IMR-90 (cell line): ENCODE results near the gene PARVG. TPM values are rescaled to one million over a fixed set of nuclear protein-coding genes. Genes with fewer than 3 reads are reported as not detected.

Source experiments
- ATAC-seq: fragments of 200-7000 bp; cut with Tn5 transposase; 2 replicates; pipeline ENCODE4 v1.9.1; 2020; ENCODE audit warnings: low read depth, mild to moderate bottlenecking, moderate library complexity
- BruUV-seq: library from RNA; stranded (reverse); fragments of 400-500 nt; replicated peaks from 2 replicates; lab custom pipeline; 2021; lab: Mats Ljungman, UMichigan
- CTCF ChIA-PET: fragments of 300-600 bp; formaldehyde crosslinking; extraction: SDS; loops from one replicate; lab custom pipeline; 2021; ENCODE audit warnings: antibody characterized with exemption; lab: Yijun Ruan, JAX
- POLR2A ChIA-PET: fragments of 300-600 bp; sonication (Branson Sonifier 250); formaldehyde crosslinking; loops from one replicate; lab custom pipeline; 2022; ENCODE audit warnings: antibody characterized with exemption; ENCODE audit not compliant: unreplicated experiment; lab: Charles Lee
- DNase-seq: peaks from one replicate; pipeline ENCODE4 v3.0.0; 2013
- H2AFZ ChIP-seq: replicated peaks from 2 replicates; pipeline ENCODE3; 2013; ENCODE audit warnings: low read length, mild to moderate bottlenecking; ENCODE audit not compliant: poor library complexity
- H2AK5ac ChIP-seq: 2 replicates; pipeline ENCODE4 v1.6.1; 2013; ENCODE audit warnings: low read depth, low read length, inconsistent platforms
- H2AK9ac ChIP-seq: replicated peaks from 2 replicates; pipeline ENCODE3; 2013; ENCODE audit warnings: mild to moderate bottlenecking, low read depth, low read length, moderate library complexity; ENCODE audit not compliant: poor library complexity
- H2BK120ac ChIP-seq: 2 replicates; pipeline ENCODE4 v1.6.1; 2013; ENCODE audit warnings: low read depth, low read length, inconsistent platforms
- H2BK15ac ChIP-seq: 3 replicates; pipeline ENCODE4 v1.6.1; 2013; ENCODE audit warnings: low read depth, low read length, inconsistent platforms
- H2BK20ac ChIP-seq: 2 replicates; pipeline ENCODE4 v1.6.1; 2013; ENCODE audit warnings: low read depth, mild to moderate bottlenecking, inconsistent platforms, low read length, moderate library complexity
- H2BK5ac ChIP-seq: 2 replicates; pipeline ENCODE4 v1.6.1; 2013; ENCODE audit warnings: mild to moderate bottlenecking, low read depth, low read length, inconsistent platforms; ENCODE audit not compliant: poor library complexity, severe bottlenecking
- H3K14ac ChIP-seq: replicated peaks from 2 replicates; pipeline ENCODE4 v1.6.1; 2013; ENCODE audit warnings: low read depth, low read length, inconsistent platforms
- H3K18ac ChIP-seq: 2 replicates; pipeline ENCODE4 v1.6.1; 2013; ENCODE audit warnings: low read depth, low read length, control low read depth
- H3K23ac ChIP-seq: 2 replicates; pipeline ENCODE4 v1.6.1; 2013; ENCODE audit warnings: low read depth, low read length, inconsistent platforms
- H3K27ac ChIP-seq: 2 replicates; pipeline ENCODE4 v1.5.1; 2013; ENCODE audit warnings: mild to moderate bottlenecking, control low read depth, low read length; ENCODE audit not compliant: insufficient read depth
- H3K27me3 ChIP-seq: 2 replicates; pipeline ENCODE4 v1.6.1; 2013; ENCODE audit warnings: low read length; ENCODE audit not compliant: control insufficient read depth, insufficient read depth
- H3K36me3 ChIP-seq: 2 replicates; pipeline ENCODE4 v1.6.1; 2013; ENCODE audit warnings: low read length, mixed read lengths; ENCODE audit not compliant: control insufficient read depth, insufficient read depth
- H3K4ac ChIP-seq: 2 replicates; pipeline ENCODE4 v1.6.1; 2013; ENCODE audit warnings: low read depth, low read length, inconsistent platforms
- H3K4me1 ChIP-seq: 2 replicates; pipeline ENCODE4 v1.6.1; 2013; ENCODE audit warnings: low read length, mixed read lengths; ENCODE audit not compliant: control insufficient read depth, insufficient read depth
- H3K4me2 ChIP-seq: 2 replicates; pipeline ENCODE4 v1.6.1; 2013; ENCODE audit warnings: low read depth, mild to moderate bottlenecking, control low read depth, low read length, moderate library complexity
- H3K4me3 ChIP-seq: 2 replicates; pipeline ENCODE4 v1.5.1; 2013; ENCODE audit warnings: low read depth, mild to moderate bottlenecking, control low read depth, low read length, moderate library complexity; ENCODE audit not compliant: insufficient read depth
- H3K56ac ChIP-seq: 2 replicates; pipeline ENCODE4 v1.6.1; 2013; ENCODE audit warnings: low read length, inconsistent platforms; ENCODE audit not compliant: insufficient read depth; ENCODE audit errors: extremely low read depth
- H3K79me1 ChIP-seq, 2 experiments: 2 replicates each; pipeline ENCODE4 v1.6.1; 2013; ENCODE audit warnings: low read length in 2 of 2, inconsistent platforms in 1 of 2, low read depth in 1 of 2
- H3K9ac ChIP-seq: 2 replicates; pipeline ENCODE4 v1.6.1; 2013; ENCODE audit warnings: low read depth, low read length, control low read depth
- H3K9me1 ChIP-seq: 2 replicates; pipeline ENCODE4 v1.6.1; 2013; ENCODE audit warnings: low read length, inconsistent platforms; ENCODE audit not compliant: insufficient read depth
- H3K9me3 ChIP-seq: 2 replicates; pipeline ENCODE4 v1.6.1; 2013; ENCODE audit warnings: low read length; ENCODE audit not compliant: control insufficient read depth, insufficient read depth
- H4K20me1 ChIP-seq: 2 replicates; pipeline ENCODE4 v1.6.1; 2013; ENCODE audit warnings: low read length, inconsistent platforms; ENCODE audit not compliant: insufficient read depth
- H4K5ac ChIP-seq: 2 replicates; pipeline ENCODE4 v1.6.1; 2013; ENCODE audit warnings: mild to moderate bottlenecking, low read depth, low read length, control low read depth
- H4K8ac ChIP-seq, 2 experiments: 2 replicates each; pipeline ENCODE4 v1.6.1; 2013; ENCODE audit warnings: low read depth in 2 of 2, low read length in 2 of 2, control low read depth in 1 of 2, inconsistent platforms in 1 of 2
- H4K91ac ChIP-seq: 2 replicates; pipeline ENCODE4 v1.6.1; 2013; ENCODE audit warnings: low read depth, low read length, inconsistent platforms; ENCODE audit not compliant: insufficient read depth
- BHLHE40 ChIP-seq: fragments of 150-350 bp; IDR thresholded peaks from 2 replicates; pipeline ENCODE4 v1.6.1; 2016; ENCODE audit warnings: mild to moderate bottlenecking, low read depth, low read length
- CTCF ChIP-seq: conservative IDR thresholded peaks from 2 replicates; pipeline ENCODE4 v1.5.1; 2012; ENCODE audit warnings: mild to moderate bottlenecking, low read depth, low read length, improper control_type of control experiment
- ELK1 ChIP-seq: fragments of 150-350 bp; IDR thresholded peaks from 2 replicates; pipeline ENCODE4 v1.6.1; 2016; ENCODE audit warnings: low read depth, mild to moderate bottlenecking, low read length, moderate library complexity, borderline replicate concordance
- MAFK ChIP-seq: IDR thresholded peaks from 2 replicates; pipeline ENCODE4 v1.6.1; 2012; ENCODE audit warnings: low read depth, low read length, improper control_type of control experiment
- NFE2L2 ChIP-seq: fragments of 150-350 bp; IDR thresholded peaks from 2 replicates; pipeline ENCODE4 v1.6.1; 2016; ENCODE audit warnings: low read depth, mild to moderate bottlenecking, low read length
- RAD21 ChIP-seq: IDR thresholded peaks from 2 replicates; pipeline ENCODE4 v1.6.1; 2012; ENCODE audit warnings: low read length, improper control_type of control experiment
- RFX5 ChIP-seq: IDR thresholded peaks from 2 replicates; pipeline ENCODE4 v1.8.0; 2012; ENCODE audit warnings: low read depth, mild to moderate bottlenecking, low read length, moderate library complexity
- SMC3 ChIP-seq: fragments of 150-350 bp; IDR thresholded peaks from 2 replicates; pipeline ENCODE4 v1.6.1; 2016; ENCODE audit warnings: low read depth, mild to moderate bottlenecking, antibody characterized with exemption, low read length, moderate library complexity
- USF2 ChIP-seq: fragments of 150-350 bp; IDR thresholded peaks from 2 replicates; pipeline ENCODE4 v1.6.1; 2017; ENCODE audit warnings: mild to moderate bottlenecking, antibody characterized with exemption, low read length, low read depth
- WGBS, 2 experiments: methylation state at CpG; one replicate each; pipeline versions ENCODE4 v1.1.5 to v1.1.7; 2013; ENCODE audit warnings: missing lambda C conversion rate in 2 of 2; ENCODE audit not compliant: insufficient read length in 1 of 2; ENCODE audit errors: extremely low coverage in 2 of 2; 5-methylcytosine and 5-hydroxymethylcytosine counted together
- dilution Hi-C: fragments of 300-500 bp; cut with HindIII; formaldehyde crosslinking; loops from one replicate; pipeline ENCODE4 v1.14.3; 2018; ENCODE audit warnings: low sequenced_read_pairs; ENCODE audit not compliant: unreplicated experiment
- in situ Hi-C: fragments of 300-500 bp; cut with MboI; formaldehyde crosslinking; loops from 3 replicates; pipeline ENCODE4 v1.14.3; 2019; ENCODE audit warnings: low sequenced_read_pairs, inconsistent platforms, mixed read lengths
- intact Hi-C: fragments of 100-400 bp; cut with micrococcal nuclease; formaldehyde crosslinking; loops from 2 replicates; pipeline ENCODE4 v1.10.0; 2022
- polyA plus RNA-seq, 3 experiments: library from polyadenylated mRNA; depleted of rRNA; stranded (reverse); fragments of >200 nt; gene quantifications; 2 replicates each; pipeline ENCODE4 v1.2.3, GENCODE V29; 2012; ENCODE audit warnings: low replicate concordance in 1 of 3
- total RNA-seq: library from RNA; depleted of rRNA; stranded (reverse); fragments of >200 nt; gene quantifications from 2 replicates; pipeline ENCODE4 v1.2.3, GENCODE V29; 2012

Gene PARVG
- total and polyA plus RNA-seq, 2 of the 4 experiments (the other 2 are of a cell fraction): not detected

DNA sequence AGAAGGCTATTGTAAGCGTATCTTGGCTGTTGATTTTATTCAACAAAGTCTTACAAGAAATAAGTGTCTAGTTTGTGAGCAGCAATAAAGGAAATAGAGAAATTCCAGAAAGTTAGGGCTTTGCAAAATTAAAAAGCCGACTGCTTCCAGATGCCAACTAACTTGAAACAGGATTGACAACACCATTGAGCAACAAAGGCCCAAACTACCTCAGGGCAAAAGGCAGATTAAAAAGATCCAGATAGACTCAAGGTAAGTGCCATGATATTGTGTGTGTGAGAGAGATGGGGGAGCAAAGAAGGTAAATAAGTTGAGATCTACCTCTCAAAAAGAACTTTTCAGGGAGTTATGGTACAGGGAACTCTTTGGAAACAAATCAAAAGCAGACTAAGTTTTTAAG, 49.1 kb downstream of the PARVG start:
- H2AK9ac ChIP-seq: no peak overlapping the region
- intact Hi-C loops: no loop called here
- no peak overlapping the region for H2BK15ac ChIP-seq
- no peak overlapping the region for H3K27ac ChIP-seq
- no peaks in the 10 kb centered on the region for H3K36me3 ChIP-seq
- H3K9me3 ChIP-seq: peaks cover 9% of the 10 kb centered on the region
- no peaks in the 10 kb centered on the region for H3K4me1 ChIP-seq
- H2BK120ac ChIP-seq: no peak overlapping the region
- H3K56ac ChIP-seq: no peak overlapping the region
- H3K4ac ChIP-seq: no peak overlapping the region
- H3K18ac ChIP-seq: no peak overlapping the region
- ChIA-PET POLR2A (no interaction called here), CTCF (no interaction called here)
- ATAC-seq (no peak), DNase-seq (no peak)
- no TSS peak for BruUV-seq
- in situ Hi-C loops: no loop called here
- no peaks in the 10 kb centered on the region for H4K20me1 ChIP-seq
- no peak overlapping the region for H2AK5ac ChIP-seq
- H3K9ac ChIP-seq: no peak overlapping the region
- no peaks in the 10 kb centered on the region for H3K9me1 ChIP-seq
- dilution Hi-C loops: no loop called here
- no peak overlapping the region for H4K8ac ChIP-seq
- H4K5ac ChIP-seq: no peak overlapping the region
- TF ChIP-seq MAFK (no peak), NFE2L2 (no peak), SMC3 (no peak), ELK1 (no peak), BHLHE40 (no peak), RFX5 (no peak), USF2 (no peak), CTCF (no peak), RAD21 (no peak)
- no peak overlapping the region for H3K4me2 ChIP-seq
- no CpG with 5 or more reads among the region's 2 CpGs for WGBS, 2 experiments
- no peak overlapping the region for H2BK5ac ChIP-seq
- no peak overlapping the region for H3K23ac ChIP-seq
- H3K4me3 ChIP-seq: no peak overlapping the region
- H4K91ac ChIP-seq: no peak overlapping the region
- no peaks in the 10 kb centered on the region for H3K79me1 ChIP-seq
- no peak overlapping the region for H3K14ac ChIP-seq
- H2AFZ ChIP-seq: no peak overlapping the region
- no peak overlapping the region for H2BK20ac ChIP-seq
- H3K27me3 ChIP-seq: peaks cover 12% of the 10 kb centered on the region
